Endothelial cell of umbilical vein (primary cell): ENCODE data around the gene EIF3D. TPM values are rescaled to one million over a fixed set of nuclear protein-coding genes. Genes with fewer than 3 reads are reported as not detected.

Source experiments
- BruUV-seq: library from RNA; stranded (reverse); fragments of 400-500 nt; replicated peaks from 2 replicates; lab custom pipeline; 2021; lab: Mats Ljungman, UMichigan
- CTCF ChIA-PET: fragments of 300-600, 350-600 bp; sonication (Branson Sonifier 250); formaldehyde crosslinking; loops from one replicate; lab custom pipeline; 2021; ENCODE audit warnings: antibody characterized with exemption, inconsistent platforms; lab: Charles Lee
- POLR2A ChIA-PET: fragments of 300-600, 350-600 bp; sonication (Branson Sonifier 250); formaldehyde crosslinking; loops from one replicate; lab custom pipeline; 2021; ENCODE audit warnings: antibody characterized with exemption, inconsistent platforms; lab: Charles Lee
- DNase-seq: peaks from one replicate; pipeline ENCODE4 v3.0.0-alpha.2; 2011; ENCODE audit warnings: low read depth, low spot score
- FAIRE-seq: peaks from 2 replicates; lab custom pipeline; 2011; peaks lifted over from hg19 to GRCh38; lab: Jason Lieb, UNC
- H2AFZ ChIP-seq: 2 replicates; pipeline ENCODE4 v1.6.0; 2012; ENCODE audit warnings: low read depth, low read length, control low read depth, inconsistent platforms
- H3K27ac ChIP-seq: 2 replicates; pipeline ENCODE4 v1.5.1; 2011; ENCODE audit warnings: low read depth, mild to moderate bottlenecking, control low read depth, low read length, moderate library complexity; ENCODE audit not compliant: insufficient read depth
- H3K27me3 ChIP-seq, 2 experiments: 2 replicates each; pipeline versions ENCODE4 v1.6.0 to v1.6.1; 2011; ENCODE audit warnings: low read length in 2 of 2, mixed read lengths in 1 of 2; ENCODE audit not compliant: control insufficient read depth in 2 of 2, insufficient read depth in 2 of 2
- H3K36me3 ChIP-seq, 2 experiments: 2 replicates in 1 of 2; 3 replicates in 1 of 2; pipeline ENCODE4 v1.5.1; 2011; ENCODE audit warnings: low read length in 2 of 2, mild to moderate bottlenecking in 1 of 2, moderate library complexity in 1 of 2; ENCODE audit not compliant: control insufficient read depth in 2 of 2, insufficient read depth in 2 of 2; ENCODE audit errors: extremely low read depth in 1 of 2
- H3K4me1 ChIP-seq: 3 replicates; pipeline ENCODE4 v1.5.1; 2011; ENCODE audit warnings: mild to moderate bottlenecking, low read length; ENCODE audit not compliant: control insufficient read depth, insufficient read depth; ENCODE audit errors: extremely low read depth
- H3K4me2 ChIP-seq: 2 replicates; pipeline ENCODE4 v1.6.1; 2011; ENCODE audit warnings: low read length, control low read depth, mixed read lengths; ENCODE audit not compliant: insufficient read depth
- H3K4me3 ChIP-seq, 3 experiments: fragments of 200-600 bp in 1 of 3; sonication (generic), shearing (Covaris generic) in 1 of 3; replicated peaks in 1 of 3; 2 replicates each; pipeline ENCODE4 v1.5.1; 2011 to 2016; ENCODE audit warnings: control low read depth in 3 of 3, low read length in 3 of 3, mild to moderate bottlenecking in 2 of 3, inconsistent platforms in 1 of 3, low read depth in 1 of 3, moderate library complexity in 1 of 3; ENCODE audit not compliant: insufficient read depth in 1 of 3
- H3K79me2 ChIP-seq: 2 replicates; pipeline ENCODE4 v1.6.0; 2012; ENCODE audit warnings: low read length, inconsistent platforms; ENCODE audit not compliant: control insufficient read depth, insufficient read depth
- H3K9ac ChIP-seq: replicated peaks from 2 replicates; pipeline ENCODE3; 2011; ENCODE audit warnings: low read length, control low read depth; ENCODE audit not compliant: insufficient read depth; ENCODE audit errors: extremely low read depth
- H3K9me1 ChIP-seq: replicated peaks from 3 replicates; pipeline ENCODE4 v1.6.0; 2011; ENCODE audit warnings: mild to moderate bottlenecking, low read length; ENCODE audit not compliant: control insufficient read depth, insufficient read depth; ENCODE audit errors: extremely low read depth
- H3K9me3 ChIP-seq: replicated peaks from 2 replicates; pipeline ENCODE4 v1.5.1; 2012; ENCODE audit warnings: low read length, inconsistent platforms; ENCODE audit not compliant: control insufficient read depth, insufficient read depth
- H4K20me1 ChIP-seq: replicated peaks from 2 replicates; pipeline ENCODE3; 2011; ENCODE audit warnings: mild to moderate bottlenecking, low read length; ENCODE audit not compliant: control insufficient read depth, insufficient read depth; ENCODE audit errors: extremely low read depth
- EZH2 ChIP-seq: IDR thresholded peaks from 2 replicates; pipeline ENCODE4 v1.6.1; 2012; ENCODE audit warnings: borderline replicate concordance, low read depth, mild to moderate bottlenecking, moderate library complexity, low read length, inconsistent platforms; ENCODE audit not compliant: severe bottlenecking
- FOS ChIP-seq: IDR thresholded peaks from 2 replicates; pipeline ENCODE4 v1.6.1; 2011; ENCODE audit warnings: mild to moderate bottlenecking, low read length, moderate library complexity, borderline replicate concordance; ENCODE audit not compliant: insufficient read depth
- JUN ChIP-seq: IDR thresholded peaks from 2 replicates; pipeline ENCODE4 v1.6.1; 2011; ENCODE audit warnings: borderline replicate concordance, low read depth; ENCODE audit not compliant: insufficient read length, insufficient read depth
- MYC ChIP-seq: IDR thresholded peaks from one replicate; pipeline ENCODE4 v1.6.1; 2011; ENCODE audit warnings: mild to moderate bottlenecking, low read depth, low read length
- POLR2A ChIP-seq: IDR thresholded peaks from 2 replicates; pipeline ENCODE4 v1.6.1; 2012; ENCODE audit warnings: low read depth, mild to moderate bottlenecking, control low read depth, low read length
- dilution Hi-C: fragments of 300-500 bp; cut with MboI; formaldehyde crosslinking; loops from one replicate; pipeline ENCODE4 v1.15.0; 2019; ENCODE audit warnings: low sequenced_read_pairs; ENCODE audit not compliant: extremely low pct_ligation_motif_present
- intact Hi-C: fragments of 100-400 bp; cut with micrococcal nuclease; formaldehyde crosslinking; loops from one replicate; pipeline ENCODE4 v1.10.0; 2022
- polyA plus RNA-seq, 4 experiments: library from polyadenylated mRNA; depleted of rRNA in 3 of 4; stranded (reverse) in 3 of 4; unstranded in 1 of 4; fragments of >200 nt; gene quantifications; 2 replicates each; pipeline versions ENCODE4 v1.2.1 to v1.2.3, GENCODE V29; 2011 to 2012; ENCODE audit warnings: missing spikeins in 1 of 4
- total RNA-seq: library from RNA; stranded (reverse); gene quantifications from 2 replicates; pipeline ENCODE4 v1.2.3, GENCODE V29; 2021
- TF ChIP-seq, protein P1 (sequence below): IDR thresholded peaks from 2 replicates; pipeline ENCODE4 v1.6.1; 2011; ENCODE audit not compliant: insufficient read depth, insufficient read length
- TF ChIP-seq, protein P2 (sequence below), 2 donors: IDR thresholded peaks; 1 replicate in 1 of 2; 2 replicates in 1 of 2; pipeline ENCODE4 v1.5.1; 2011; ENCODE audit warnings: low read length in 2 of 2, mild to moderate bottlenecking in 2 of 2, moderate library complexity in 2 of 2, control low read depth in 1 of 2, inconsistent platforms in 1 of 2, low read depth in 1 of 2; ENCODE audit not compliant: insufficient read depth in 1 of 2; ENCODE audit errors: extremely low read depth in 1 of 2

Gene EIF3D
- total and polyA plus RNA-seq, 2 donors (not counting 3 experiments of a cell fraction or from before 2014, with no cell fraction given): 201 to 413 TPM

DNA sequence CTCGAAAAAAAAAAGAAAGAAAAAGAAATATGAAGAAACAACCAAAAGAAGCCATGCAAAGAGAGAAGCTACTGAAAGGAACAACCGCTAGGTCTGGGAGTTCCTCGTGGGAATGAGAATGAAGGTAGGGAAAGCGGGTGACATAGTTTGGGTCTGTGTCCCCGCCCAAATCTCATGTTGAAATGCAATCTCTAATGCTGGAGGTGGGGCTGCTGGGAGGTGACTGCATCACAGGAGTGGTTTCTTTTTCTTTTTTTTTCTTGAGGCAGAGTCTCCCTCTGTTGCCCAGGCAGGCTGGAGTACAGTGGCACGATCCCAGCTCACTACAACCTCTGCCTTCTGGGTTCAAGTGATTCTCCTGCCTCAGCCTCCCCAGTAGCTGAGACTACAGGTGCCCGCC, 37.8 kb downstream of the EIF3D start:
- intact Hi-C loops: no loop called here
- H3K4me1 ChIP-seq: no peaks in the 10 kb centered on the region
- H3K9ac ChIP-seq: no peak overlapping the region
- H2AFZ ChIP-seq: no peak overlapping the region
- dilution Hi-C loops: no loop called here
- H3K27ac ChIP-seq: no peak overlapping the region
- H3K4me2 ChIP-seq: no peak overlapping the region
- BruUV-seq: no TSS peak
- peaks cover 0 to 4% of the 10 kb centered on the region in 2 experiments for H3K36me3 ChIP-seq
- no peaks in the 10 kb centered on the region for H3K9me1 ChIP-seq
- H4K20me1 ChIP-seq: no peaks in the 10 kb centered on the region
- TF ChIP-seq JUN (no peak), FOS (no peak), MYC (no peak), EZH2 (no peak), POLR2A (no peak)
- TF ChIP-seq, protein P1, sequence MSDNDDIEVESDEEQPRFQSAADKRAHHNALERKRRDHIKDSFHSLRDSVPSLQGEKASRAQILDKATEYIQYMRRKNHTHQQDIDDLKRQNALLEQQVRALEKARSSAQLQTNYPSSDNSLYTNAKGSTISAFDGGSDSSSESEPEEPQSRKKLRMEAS: no peak
- TF ChIP-seq, protein P2, sequence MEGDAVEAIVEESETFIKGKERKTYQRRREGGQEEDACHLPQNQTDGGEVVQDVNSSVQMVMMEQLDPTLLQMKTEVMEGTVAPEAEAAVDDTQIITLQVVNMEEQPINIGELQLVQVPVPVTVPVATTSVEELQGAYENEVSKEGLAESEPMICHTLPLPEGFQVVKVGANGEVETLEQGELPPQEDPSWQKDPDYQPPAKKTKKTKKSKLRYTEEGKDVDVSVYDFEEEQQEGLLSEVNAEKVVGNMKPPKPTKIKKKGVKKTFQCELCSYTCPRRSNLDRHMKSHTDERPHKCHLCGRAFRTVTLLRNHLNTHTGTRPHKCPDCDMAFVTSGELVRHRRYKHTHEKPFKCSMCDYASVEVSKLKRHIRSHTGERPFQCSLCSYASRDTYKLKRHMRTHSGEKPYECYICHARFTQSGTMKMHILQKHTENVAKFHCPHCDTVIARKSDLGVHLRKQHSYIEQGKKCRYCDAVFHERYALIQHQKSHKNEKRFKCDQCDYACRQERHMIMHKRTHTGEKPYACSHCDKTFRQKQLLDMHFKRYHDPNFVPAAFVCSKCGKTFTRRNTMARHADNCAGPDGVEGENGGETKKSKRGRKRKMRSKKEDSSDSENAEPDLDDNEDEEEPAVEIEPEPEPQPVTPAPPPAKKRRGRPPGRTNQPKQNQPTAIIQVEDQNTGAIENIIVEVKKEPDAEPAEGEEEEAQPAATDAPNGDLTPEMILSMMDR (IDR thresholded peaks at IDR 0.05; ENCODE audit: extremely low read depth in 1 of 2, insufficient read depth in 1 of 2, low read depth in 1 of 2, low read length in 2 of 2): no peak
- DNase-seq: no peak
- no peaks in the 10 kb centered on the region for H3K27me3 ChIP-seq
- no peak for FAIRE-seq
- H3K79me2 ChIP-seq: no peaks in the 10 kb centered on the region
- POLR2A ChIA-PET: interaction anchor here (1.2 kb wide), 1 partner anchor 10 kb away, joined by 3 read pairs; the partner anchor contains the start of gene TXN2
- no peaks in the 10 kb centered on the region for H3K9me3 ChIP-seq
- CTCF ChIA-PET: no interaction called here
- H3K4me3 ChIP-seq: no peak overlapping the region
